ENCODE data around the gene LIG3.
"Not testable (repeated sequence)": the region's sequence is repeated elsewhere in the genome, so short reads cannot be mapped to it uniquely, and the experiment has no call there.

- TF ChIP-seq, protein P1, sequence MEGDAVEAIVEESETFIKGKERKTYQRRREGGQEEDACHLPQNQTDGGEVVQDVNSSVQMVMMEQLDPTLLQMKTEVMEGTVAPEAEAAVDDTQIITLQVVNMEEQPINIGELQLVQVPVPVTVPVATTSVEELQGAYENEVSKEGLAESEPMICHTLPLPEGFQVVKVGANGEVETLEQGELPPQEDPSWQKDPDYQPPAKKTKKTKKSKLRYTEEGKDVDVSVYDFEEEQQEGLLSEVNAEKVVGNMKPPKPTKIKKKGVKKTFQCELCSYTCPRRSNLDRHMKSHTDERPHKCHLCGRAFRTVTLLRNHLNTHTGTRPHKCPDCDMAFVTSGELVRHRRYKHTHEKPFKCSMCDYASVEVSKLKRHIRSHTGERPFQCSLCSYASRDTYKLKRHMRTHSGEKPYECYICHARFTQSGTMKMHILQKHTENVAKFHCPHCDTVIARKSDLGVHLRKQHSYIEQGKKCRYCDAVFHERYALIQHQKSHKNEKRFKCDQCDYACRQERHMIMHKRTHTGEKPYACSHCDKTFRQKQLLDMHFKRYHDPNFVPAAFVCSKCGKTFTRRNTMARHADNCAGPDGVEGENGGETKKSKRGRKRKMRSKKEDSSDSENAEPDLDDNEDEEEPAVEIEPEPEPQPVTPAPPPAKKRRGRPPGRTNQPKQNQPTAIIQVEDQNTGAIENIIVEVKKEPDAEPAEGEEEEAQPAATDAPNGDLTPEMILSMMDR (IDR thresholded peaks at IDR 0.05): not testable (repeated sequence)
- TF ChIP-seq POLR2AphosphoS5 (IDR thresholded peaks at IDR 0.05; ENCODE audit: low read depth, low read length); TCF7L2 (IDR thresholded peaks at IDR 0.05; ENCODE audit: low read depth, low read length); SIN3A (IDR thresholded peaks at IDR 0.05; ENCODE audit: borderline replicate concordance, insufficient read depth, low read depth, low read length): not testable (repeated sequence)
- TF ChIP-seq, protein P2, sequence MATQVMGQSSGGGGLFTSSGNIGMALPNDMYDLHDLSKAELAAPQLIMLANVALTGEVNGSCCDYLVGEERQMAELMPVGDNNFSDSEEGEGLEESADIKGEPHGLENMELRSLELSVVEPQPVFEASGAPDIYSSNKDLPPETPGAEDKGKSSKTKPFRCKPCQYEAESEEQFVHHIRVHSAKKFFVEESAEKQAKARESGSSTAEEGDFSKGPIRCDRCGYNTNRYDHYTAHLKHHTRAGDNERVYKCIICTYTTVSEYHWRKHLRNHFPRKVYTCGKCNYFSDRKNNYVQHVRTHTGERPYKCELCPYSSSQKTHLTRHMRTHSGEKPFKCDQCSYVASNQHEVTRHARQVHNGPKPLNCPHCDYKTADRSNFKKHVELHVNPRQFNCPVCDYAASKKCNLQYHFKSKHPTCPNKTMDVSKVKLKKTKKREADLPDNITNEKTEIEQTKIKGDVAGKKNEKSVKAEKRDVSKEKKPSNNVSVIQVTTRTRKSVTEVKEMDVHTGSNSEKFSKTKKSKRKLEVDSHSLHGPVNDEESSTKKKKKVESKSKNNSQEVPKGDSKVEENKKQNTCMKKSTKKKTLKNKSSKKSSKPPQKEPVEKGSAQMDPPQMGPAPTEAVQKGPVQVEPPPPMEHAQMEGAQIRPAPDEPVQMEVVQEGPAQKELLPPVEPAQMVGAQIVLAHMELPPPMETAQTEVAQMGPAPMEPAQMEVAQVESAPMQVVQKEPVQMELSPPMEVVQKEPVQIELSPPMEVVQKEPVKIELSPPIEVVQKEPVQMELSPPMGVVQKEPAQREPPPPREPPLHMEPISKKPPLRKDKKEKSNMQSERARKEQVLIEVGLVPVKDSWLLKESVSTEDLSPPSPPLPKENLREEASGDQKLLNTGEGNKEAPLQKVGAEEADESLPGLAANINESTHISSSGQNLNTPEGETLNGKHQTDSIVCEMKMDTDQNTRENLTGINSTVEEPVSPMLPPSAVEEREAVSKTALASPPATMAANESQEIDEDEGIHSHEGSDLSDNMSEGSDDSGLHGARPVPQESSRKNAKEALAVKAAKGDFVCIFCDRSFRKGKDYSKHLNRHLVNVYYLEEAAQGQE (IDR thresholded peaks at IDR 0.05; ENCODE audit: insufficient read depth in 1 of 2, low read depth in 2 of 2, low read length in 1 of 2): not testable (repeated sequence)
Measured at GRCh38 chr17:35000965-35001364, 20.7 kb downstream of the LIG3 start.

All from Panc1 (cell line).